K562 (cell line): ENCODE results near the gene TTLL10. TPM values are rescaled to one million over a fixed set of nuclear protein-coding genes. Genes with fewer than 3 reads are reported as not detected.

Source experiments
- ASH1L ChIP-seq: fragments of 450-650 bp; IDR thresholded peaks from 2 replicates; pipeline ENCODE4 v1.6.1; 2018; ENCODE audit warnings: borderline replicate concordance, mild to moderate bottlenecking, low read depth; ENCODE audit not compliant: partially characterized antibody
- CXXC5 ChIP-seq: fragments of 250-450 bp; sonication (Bioruptor Pico); IDR thresholded peaks from 2 replicates; pipeline ENCODE4 v1.8.0; 2022; ENCODE audit warnings: inconsistent platforms, mild to moderate bottlenecking, moderate library complexity
- FIP1L1 ChIP-seq: fragments of 200-400 bp; formaldehyde crosslinking; IDR thresholded peaks from 2 replicates; pipeline ENCODE4 v1.6.1; 2018; ENCODE audit warnings: mild to moderate bottlenecking, low read depth, low read length; ENCODE audit not compliant: poor library complexity, severe bottlenecking
- GTF2A2 ChIP-seq: IDR thresholded peaks from 2 replicates; pipeline ENCODE4 v1.6.1; 2016; ENCODE audit warnings: mild to moderate bottlenecking, missing genetic modification characterization, missing compliant biosample characterization
- GTF2E2 ChIP-seq: fragments of 200-800 bp; sonication (Bioruptor generic); IDR thresholded peaks from 2 replicates; pipeline ENCODE4 v1.6.1; 2016; ENCODE audit warnings: missing genetic modification characterization, missing compliant biosample characterization
- HLTF ChIP-seq: fragments of 450-650 bp; IDR thresholded peaks from 2 replicates; pipeline ENCODE4 v1.6.1; 2016
- IRF9 ChIP-seq: fragments of 450-650 bp; IDR thresholded peaks from 2 replicates; pipeline ENCODE4 v1.6.1; 2016; ENCODE audit warnings: missing biosample characterization, missing genetic modification characterization
- MCM5 ChIP-seq: fragments of 450-650 bp; IDR thresholded peaks from 2 replicates; pipeline ENCODE4 v1.6.1; 2016; ENCODE audit warnings: low read depth
- NCOA6 ChIP-seq: fragments of 450-650 bp; IDR thresholded peaks from 2 replicates; pipeline ENCODE4 v1.6.1; 2017; ENCODE audit warnings: mild to moderate bottlenecking
- PHB2 ChIP-seq: fragments of 450-650 bp; IDR thresholded peaks from 2 replicates; pipeline ENCODE4 v1.6.1; 2017; ENCODE audit warnings: low read depth
- PHF8 ChIP-seq: fragments of 200-600 bp; sonication (generic); IDR thresholded peaks from 2 replicates; pipeline ENCODE4 v1.6.1; 2012; ENCODE audit warnings: mixed run types, mild to moderate bottlenecking, inconsistent platforms, low read length, moderate library complexity, borderline replicate concordance
- SIX5 ChIP-seq, 2 experiments: IDR thresholded peaks; 2 replicates each; pipeline ENCODE4 v1.6.1; 2011; ENCODE audit warnings: low read length in 2 of 2, borderline replicate concordance in 1 of 2, low read depth in 1 of 2, mild to moderate bottlenecking in 1 of 2, moderate library complexity in 1 of 2; ENCODE audit not compliant: insufficient read depth in 1 of 2
- SMARCA4 ChIP-seq: fragments of 450-650 bp; IDR thresholded peaks from 2 replicates; pipeline ENCODE4 v1.6.1; 2016
- SMARCC2 ChIP-seq: fragments of 450-650 bp; IDR thresholded peaks from 2 replicates; pipeline ENCODE4 v1.6.1; 2017; ENCODE audit warnings: antibody characterized with exemption, moderate library complexity, mild to moderate bottlenecking, low read depth
- SMARCE1 ChIP-seq: fragments of 450-650 bp; IDR thresholded peaks from 2 replicates; pipeline ENCODE4 v1.7.1; 2016; ENCODE audit warnings: mild to moderate bottlenecking
- SRF ChIP-seq, 2 experiments: fragments of 250-450, 450-650 bp in 1 of 2; sonication (Bioruptor Pico) in 1 of 2; sonication (generic) in 1 of 2; formaldehyde crosslinking; IDR thresholded peaks; 2 replicates each; pipeline versions ENCODE4 v1.5.0 to v1.5.1; 2020 to 2022; ENCODE audit warnings: mild to moderate bottlenecking in 1 of 2, missing genetic modification reagents in 1 of 2
- TFE3 ChIP-seq: fragments of 450-650 bp; formaldehyde crosslinking; IDR thresholded peaks from 2 replicates; pipeline ENCODE4 v1.4.0; 2020; ENCODE audit warnings: mild to moderate bottlenecking, mixed read lengths
- TOE1 ChIP-seq, 2 experiments: fragments of 450-650 bp in 1 of 2; sonication (generic) in 1 of 2; formaldehyde crosslinking in 1 of 2; IDR thresholded peaks; 2 replicates each; pipeline versions ENCODE4 v1.7.1 to v1.8.0; 2016 to 2022; ENCODE audit warnings: borderline replicate concordance in 2 of 2, mild to moderate bottlenecking in 2 of 2, antibody characterized with exemption in 1 of 2, inconsistent platforms in 1 of 2, low read depth in 1 of 2, missing genetic modification reagents in 1 of 2, moderate library complexity in 1 of 2
- UBTF ChIP-seq, 2 experiments: IDR thresholded peaks; 2 replicates each; pipeline ENCODE4 v1.6.1; 2012; ENCODE audit warnings: improper control_type of control experiment in 2 of 2, low read depth in 2 of 2, low read length in 2 of 2, borderline replicate concordance in 1 of 2
- ZFX ChIP-seq: sonication (generic); formaldehyde crosslinking; IDR thresholded peaks from 2 replicates; pipeline ENCODE4 v1.8.0; 2022; ENCODE audit warnings: mild to moderate bottlenecking, missing genetic modification reagents, moderate library complexity
- ZNF23 ChIP-seq: fragments of 250-450 bp; sonication (Bioruptor Pico); IDR thresholded peaks from 2 replicates; pipeline ENCODE4 v1.4.0; 2020; ENCODE audit warnings: mild to moderate bottlenecking
- ZNF316 ChIP-seq: fragments of 450-650 bp; IDR thresholded peaks from 2 replicates; pipeline ENCODE4 v1.6.1; 2016
- ZNF696 ChIP-seq: fragments of 250-450 bp; sonication (Bioruptor Pico); conservative IDR thresholded peaks from 2 replicates; pipeline ENCODE4 v1.4.0; 2020; ENCODE audit warnings: mild to moderate bottlenecking, moderate library complexity
- ZZZ3 ChIP-seq: fragments of 450-650 bp; IDR thresholded peaks from 2 replicates; pipeline ENCODE4 v1.6.1; 2016; ENCODE audit warnings: antibody characterized with exemption, mild to moderate bottlenecking, moderate library complexity
- polyA plus RNA-seq, 8 experiments: library from polyadenylated mRNA; depleted of rRNA in 4 of 8; stranded (reverse) in 5 of 8; unstranded in 3 of 8; fragments of >200 nt; fragmentation: Nextera tagmentation in 2 of 8; fragmentation: Illumina TruSeq in 1 of 8; extraction: Ambion mirVana in 2 of 8; extraction: Trizol in 1 of 8; gene quantifications; 2 replicates each; pipeline versions ENCODE4 v1.2.1 to v1.2.3, GENCODE V29; 2011 to 2014; ENCODE audit warnings: inconsistent platforms in 1 of 8, missing spikeins in 1 of 8
- total RNA-seq, 7 experiments: library from RNA; depleted of rRNA in 6 of 7; stranded (reverse); fragments of >200 nt in 6 of 7; fragmentation: Illumina TruSeq in 2 of 7; extraction: Trizol in 2 of 7; gene quantifications; 2 replicates each; pipeline versions ENCODE4 v1.2.1 to v1.2.3, GENCODE V29; 2011 to 2021; ENCODE audit warnings: low replicate concordance in 1 of 7

TTLL10 gene
- total and polyA plus RNA-seq, 9 of the 15 experiments (the other 6 are each of a cell fraction or from before 2014, with no cell fraction given), result not detected

GRCh38 chr1:1231400-1232207, 57.9 kb downstream of the TTLL10 start, which contains the start of gene SDF4 (continued):
- no peak for TF ChIP-seq ZZZ3
- peak in 1 of 2 experiments; percentile 53; a peak in 1 of 4 replicates for TF ChIP-seq UBTF (IDR thresholded peaks at IDR 0.05; ENCODE audit: borderline replicate concordance in 1 of 2, low read depth in 2 of 2, low read length in 2 of 2)
- no peak; the same call in 1 of the 2 replicates for TF ChIP-seq TOE1 (IDR thresholded peaks at IDR 0.05; ENCODE audit: borderline replicate concordance)
- no peak for TF ChIP-seq TOE1 (CRISPR knock-in tag; IDR thresholded peaks at IDR 0.05; ENCODE audit: borderline replicate concordance, low read depth)
- no peak for TF ChIP-seq NCOA6
- no peak for TF ChIP-seq PHB2
- TF ChIP-seq ZNF316, result no peak
- no peak for TF ChIP-seq SMARCA4
- TF ChIP-seq HLTF, result no peak
- TF ChIP-seq ZNF696 (CRISPR knock-in tag), result no peak
- peak in 1 of 2 experiments; percentile 39; a peak in 1 of 4 replicates for TF ChIP-seq SRF (CRISPR knock-in tag; IDR thresholded peaks at IDR 0.05)
- TF ChIP-seq TFE3 (CRISPR knock-in tag), result peak; percentile 82
- TF ChIP-seq GTF2A2 (tag), result no peak; the same call in 1 of the 2 replicates
- peak; percentile 62 to 71; a peak in 2 of 4 replicates for TF ChIP-seq SIX5 (IDR thresholded peaks at IDR 0.05; ENCODE audit: borderline replicate concordance in 1 of 2, insufficient read depth in 1 of 2, low read depth in 1 of 2, low read length in 2 of 2)
- no peak for TF ChIP-seq SMARCC2
- no peak for TF ChIP-seq MCM5
- peak; percentile 96 for TF ChIP-seq PHF8
- TF ChIP-seq CXXC5 (CRISPR knock-in tag), result peak; percentile 99; the same call in 1 of the 2 replicates
- no peak for TF ChIP-seq ASH1L
- TF ChIP-seq GTF2E2 (tag), result peak; percentile 77; the same call in 1 of the 2 replicates
- TF ChIP-seq IRF9 (tag), result no peak
- no peak for TF ChIP-seq ZNF23
- no peak for TF ChIP-seq SMARCE1
- TF ChIP-seq FIP1L1, result peak; percentile 76
- peak; percentile 93 for TF ChIP-seq ZFX (CRISPR knock-in tag)
